Measurements from ENCODE around the gene DCP1B. TPM values are rescaled to one million over a fixed set of nuclear protein-coding genes. Genes with fewer than 3 reads are reported as not detected.

The DCP1B gene
- 15.1 and 20.3 TPM in 2 replicates for total RNA-seq

GRCh38 chr12:2004113-2004929 lies at the start of gene DCP1B:
TSS of gene DCP1B (minus strand) at chr12:2004457. CDS start at chr12:2004431, 26 bp downstream.

GRCh38 chr12:2052826-2053678 lies 48.8 kb upstream of the DCP1B start, which contains the start of gene CACNA1C:
TSS of gene CACNA1C (plus strand) at chr12:2052987. CDS start at chr12:2053563, 576 bp downstream.

GRCh38 chr12:1918081-1918883 lies 86.0 kb downstream of the DCP1B start, which contains the start of gene CACNA2D4:
TSS of gene CACNA2D4 (minus strand) at chr12:1918652. CDS start at chr12:1918473, 179 bp downstream.

Other genes with a start within 250 kb of the DCP1B start
- not detected in 2 replicates for gene LRTM2, start 183.9 kb downstream of the DCP1B start, total RNA-seq
- gene CACNA2D4, start 85.8 kb downstream of the DCP1B start, total RNA-seq: 0.22 and 2.3 TPM in 2 replicates
- 2.4 and 3.6 TPM in 2 replicates for gene CACNA1C, start 48.5 kb upstream of the DCP1B start, total RNA-seq

Data from placental pericyte (primary cell).